Measurements from ENCODE around the gene GPRIN3.

GRCh38 chr4:89275587-89275986 is 32.0 kb downstream of the GPRIN3 start:
- no peak for TF ChIP-seq POLR2AphosphoS5 (IDR thresholded peaks at IDR 0.05)
- TF ChIP-seq POLR2A (IDR thresholded peaks at IDR 0.05), result no peak
